ENCODE results near the gene DHX38.
A peak's percentile ranks its signal among the peaks of the same experiment; 100 is the strongest.

DHX38 gene

DNA sequence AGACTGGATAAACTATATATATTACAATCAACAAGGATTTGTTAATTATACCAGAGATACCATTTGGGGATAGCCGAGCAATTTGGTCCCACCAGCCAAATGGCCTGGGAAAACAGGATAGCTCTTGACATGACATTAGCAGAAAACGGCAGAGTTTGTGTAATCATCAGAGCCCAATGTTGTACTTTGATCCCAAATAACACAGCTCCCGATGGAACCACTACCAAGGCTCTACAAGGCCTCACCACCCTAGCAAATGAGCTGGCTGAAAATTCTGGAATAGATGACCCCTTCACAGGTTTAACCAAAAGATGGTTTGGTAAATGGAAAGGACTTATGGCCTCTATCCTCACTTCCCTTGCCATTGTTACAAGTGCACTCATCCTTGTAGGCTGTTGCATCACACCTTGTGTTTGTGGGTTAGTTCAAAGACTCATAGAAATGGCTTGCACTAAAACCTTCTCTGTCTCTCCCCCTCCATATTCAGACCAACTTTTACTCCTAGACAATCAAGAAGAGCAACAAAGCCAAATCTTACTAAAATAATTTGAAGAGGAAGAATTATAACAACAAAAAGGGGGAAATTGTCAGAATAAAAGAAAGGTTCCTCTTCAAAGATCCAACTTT is 9.8 kb upstream of the DHX38 start:
- no peaks in the 10 kb centered on the region for H3K9me3 ChIP-seq (ENCODE audit: low read depth, low read length)
- no peak overlapping the region for H3K27ac ChIP-seq
- no peak overlapping the region for H3K4me3 ChIP-seq
- peaks cover 18% of the 10 kb centered on the region; the same call in 1 of the 2 replicates for H3K36me3 ChIP-seq (ENCODE audit: insufficient read depth, low read length)
- no peak for TF ChIP-seq FOXP2 (optimal IDR thresholded peaks at IDR 0.05; ENCODE audit: control extremely low read depth, extremely low read length, insufficient read depth)
- no peak for TF ChIP-seq EZH2 (IDR thresholded peaks at IDR 0.05)
- TF ChIP-seq POLR2AphosphoS5 (IDR thresholded peaks at IDR 0.05; ENCODE audit: borderline replicate concordance, low read depth, low read length), result no peak
- H3K9ac ChIP-seq (ENCODE audit: insufficient read length), result no peak overlapping the region
- no peak for DNase-seq (ENCODE audit: low read depth, low spot score)

DNA sequence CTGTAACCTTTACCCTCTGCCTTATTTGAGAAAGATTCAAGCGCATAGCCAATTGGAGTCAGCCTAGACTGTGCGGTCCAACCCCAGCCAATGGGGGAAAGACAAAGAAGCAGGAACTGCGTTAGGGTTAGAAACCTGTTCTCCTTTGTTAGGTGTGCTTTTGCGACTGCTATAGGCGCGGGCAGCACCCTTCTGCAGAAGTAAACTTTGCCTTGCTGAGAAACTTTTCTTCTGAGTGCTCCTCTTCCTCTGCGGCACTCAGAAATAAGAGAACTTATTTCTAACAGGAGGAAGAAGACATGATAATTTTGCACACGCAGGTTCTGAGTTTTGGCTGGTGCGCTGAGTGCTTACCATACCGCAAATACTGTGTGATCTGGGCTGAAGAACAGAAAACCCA is 9.2 kb upstream of the DHX38 start:
- TF ChIP-seq POLR2AphosphoS5 (IDR thresholded peaks at IDR 0.05; ENCODE audit: borderline replicate concordance, low read depth, low read length) (no peak), FOXP2 (optimal IDR thresholded peaks at IDR 0.05; ENCODE audit: control extremely low read depth, extremely low read length, insufficient read depth) (no peak), EZH2 (IDR thresholded peaks at IDR 0.05) (no peak)
- H3K4me3 ChIP-seq, result no peak overlapping the region
- no peak overlapping the region for H3K27ac ChIP-seq
- no peak overlapping the region for H3K9ac ChIP-seq (ENCODE audit: insufficient read length)
- DNase-seq (ENCODE audit: low read depth, low spot score), result no peak
- peaks cover 19% of the 10 kb centered on the region; the same call in 1 of the 2 replicates for H3K36me3 ChIP-seq (ENCODE audit: insufficient read depth, low read length)
- no peaks in the 10 kb centered on the region for H3K9me3 ChIP-seq (ENCODE audit: low read depth, low read length)

DNA sequence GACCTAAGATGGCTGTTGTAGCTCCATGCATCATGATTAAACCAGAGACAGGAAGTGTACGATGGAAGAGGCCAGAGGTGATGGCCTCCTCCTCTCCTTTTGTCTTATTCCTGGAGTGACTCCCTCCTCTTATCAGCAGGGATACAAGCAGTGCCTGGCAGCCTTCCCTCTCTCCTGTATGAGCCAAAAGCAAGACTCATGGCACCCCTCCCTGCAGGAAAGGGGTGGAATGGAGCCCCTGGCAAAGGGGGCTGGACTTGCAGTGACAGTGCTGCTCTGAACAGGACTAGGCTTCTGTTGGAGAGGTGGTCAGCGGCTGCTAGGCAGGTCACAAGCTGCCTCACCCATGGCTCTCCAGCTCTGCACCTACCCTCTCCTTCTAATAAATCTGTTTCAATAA is 8.6 kb upstream of the DHX38 start:
- Histone ChIP-seq H3K4me3 (no peak overlapping the region), H3K9me3 (ENCODE audit: low read depth, low read length) (no peaks in the 10 kb centered on the region), H3K9ac (ENCODE audit: insufficient read length) (no peak overlapping the region), H3K27ac (no peak overlapping the region), H3K36me3 (ENCODE audit: insufficient read depth, low read length) (peaks cover 24% of the 10 kb centered on the region; the same call in 1 of the 2 replicates)
- TF ChIP-seq FOXP2 (optimal IDR thresholded peaks at IDR 0.05; ENCODE audit: control extremely low read depth, extremely low read length, insufficient read depth) (no peak), POLR2AphosphoS5 (IDR thresholded peaks at IDR 0.05; ENCODE audit: borderline replicate concordance, low read depth, low read length) (no peak)
- no peak for DNase-seq (ENCODE audit: low read depth, low spot score)

DNA sequence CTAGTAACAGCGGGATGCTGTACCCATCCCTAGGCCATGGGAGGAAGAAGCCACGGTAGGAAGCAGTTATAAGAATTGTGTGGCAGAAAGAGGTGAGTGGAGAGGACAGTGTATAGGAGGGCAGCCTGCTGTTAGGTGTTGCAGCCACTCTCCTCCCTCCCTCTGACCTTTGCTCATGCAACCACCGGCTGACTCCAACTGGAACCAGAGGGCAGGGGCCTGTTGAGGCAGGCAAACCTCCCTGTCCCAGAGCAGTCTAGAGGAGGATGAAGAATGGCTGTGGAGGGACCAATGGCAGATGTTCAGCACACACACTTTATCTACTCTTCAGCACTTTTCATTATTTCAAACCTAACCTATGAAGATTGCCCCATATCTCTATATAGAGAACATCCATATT is 2.4 kb upstream of the DHX38 start:
- Histone ChIP-seq H3K9me3 (ENCODE audit: low read depth, low read length) (no peaks in the 10 kb centered on the region), H3K4me3 (no peak overlapping the region), H3K9ac (ENCODE audit: insufficient read length) (no peak overlapping the region), H3K27ac (no peak overlapping the region), H3K36me3 (ENCODE audit: insufficient read depth, low read length) (peaks cover 12% of the 10 kb centered on the region; the same call in 1 of the 2 replicates)
- no peak for DNase-seq (ENCODE audit: low read depth, low spot score)
- TF ChIP-seq FOXP2 (optimal IDR thresholded peaks at IDR 0.05; ENCODE audit: control extremely low read depth, extremely low read length, insufficient read depth) (no peak), POLR2AphosphoS5 (IDR thresholded peaks at IDR 0.05; ENCODE audit: borderline replicate concordance, low read depth, low read length) (no peak), EZH2 (IDR thresholded peaks at IDR 0.05) (no peak)

DNA sequence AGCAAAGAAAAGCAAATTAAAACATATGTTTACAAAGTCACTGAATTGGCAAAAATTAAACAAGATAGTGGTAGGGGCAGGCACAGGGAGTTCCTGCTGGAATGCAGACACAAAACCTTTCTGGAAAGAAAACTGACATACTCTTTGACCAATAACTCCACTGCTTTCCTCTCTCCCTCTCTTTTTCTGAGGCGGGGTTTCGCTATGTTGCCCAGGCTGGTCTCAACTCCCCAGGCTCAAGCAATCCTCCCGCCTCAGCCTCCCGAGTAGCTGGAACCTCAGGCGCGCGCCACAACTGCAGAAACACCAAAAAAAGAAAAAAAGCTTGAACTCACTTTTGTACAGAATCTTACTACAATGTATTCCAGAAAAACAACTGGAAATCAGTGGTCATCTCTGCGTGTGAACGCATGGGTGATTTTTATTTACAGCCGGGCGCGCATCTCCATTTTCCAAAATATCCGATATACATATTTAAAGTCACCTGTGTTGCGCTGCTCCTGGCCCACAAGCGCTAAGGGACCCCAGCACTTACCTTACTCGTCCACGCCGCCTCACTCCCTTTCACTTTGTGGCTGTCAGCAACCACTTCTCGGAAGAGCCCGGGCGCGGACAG is 707 bp upstream of the DHX38 start:
- H3K4me3 ChIP-seq, result peak overlapping the region; percentile 89
- DNase-seq (ENCODE audit: low read depth, low spot score), result no peak
- no peak overlapping the region for H3K27ac ChIP-seq
- H3K36me3 ChIP-seq (ENCODE audit: insufficient read depth, low read length), result peaks cover 10% of the 10 kb centered on the region; the same call in 1 of the 2 replicates
- peak overlapping the region; percentile 85 for H3K9ac ChIP-seq (ENCODE audit: insufficient read length)
- no peaks in the 10 kb centered on the region for H3K9me3 ChIP-seq (ENCODE audit: low read depth, low read length)
- TF ChIP-seq EZH2 (IDR thresholded peaks at IDR 0.05) (no peak), POLR2AphosphoS5 (IDR thresholded peaks at IDR 0.05; ENCODE audit: borderline replicate concordance, low read depth, low read length) (no peak)

DNA sequence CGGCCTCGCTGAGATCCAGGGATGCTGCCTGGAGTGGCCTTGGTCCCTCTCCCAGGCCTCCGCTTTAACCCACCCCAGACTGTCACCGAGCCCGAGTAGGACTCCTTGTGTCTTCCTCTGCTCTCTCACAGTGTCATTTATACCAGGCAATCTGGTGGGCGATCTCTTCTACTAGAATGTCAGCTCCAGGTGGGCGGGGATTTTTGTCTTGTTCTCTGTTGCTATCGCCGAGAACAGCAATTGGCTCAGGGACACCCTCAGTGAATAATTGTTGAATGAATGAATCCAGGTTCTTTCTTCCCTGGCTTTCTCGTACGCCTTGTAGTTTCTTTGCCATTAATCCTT is 591 bp downstream of the DHX38 start:
- peaks cover 10% of the 10 kb centered on the region; the same call in 1 of the 2 replicates for H3K36me3 ChIP-seq (ENCODE audit: insufficient read depth, low read length)
- peak overlapping the region; percentile 90 for H3K9ac ChIP-seq (ENCODE audit: insufficient read length)
- no peak for TF ChIP-seq FOXP2 (optimal IDR thresholded peaks at IDR 0.05; ENCODE audit: control extremely low read depth, extremely low read length, insufficient read depth)
- no peaks in the 10 kb centered on the region for H3K9me3 ChIP-seq (ENCODE audit: low read depth, low read length)
- DNase-seq (ENCODE audit: low read depth, low spot score), result no peak
- no peak overlapping the region for H3K27ac ChIP-seq
- peak overlapping the region; percentile 89 for H3K4me3 ChIP-seq

DNA sequence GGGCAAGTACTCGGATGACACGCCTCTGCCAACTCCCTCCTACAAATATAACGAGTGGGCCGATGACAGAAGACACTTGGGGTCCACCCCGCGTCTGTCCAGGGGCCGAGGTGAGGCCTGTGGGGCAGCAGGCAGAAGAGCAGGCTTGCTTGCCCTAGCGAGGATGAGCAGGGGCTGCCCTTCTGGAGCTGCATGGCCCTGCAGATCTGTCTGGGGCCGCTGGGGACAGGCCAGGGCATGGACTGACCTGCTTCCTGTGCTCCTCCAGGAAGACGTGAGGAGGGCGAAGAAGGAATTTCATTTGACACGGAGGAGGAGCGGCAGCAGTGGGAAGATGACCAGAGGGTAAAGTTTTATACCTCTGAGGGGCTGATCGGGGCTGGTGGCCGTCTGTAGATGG is 5.3 kb downstream of the DHX38 start:
- no peak for DNase-seq (ENCODE audit: low read depth, low spot score)
- Histone ChIP-seq H3K9me3 (ENCODE audit: low read depth, low read length) (no peaks in the 10 kb centered on the region), H3K27ac (no peak overlapping the region), H3K9ac (ENCODE audit: insufficient read length) (no peak overlapping the region), H3K4me3 (no peak overlapping the region), H3K36me3 (ENCODE audit: insufficient read depth, low read length) (peaks cover 12% of the 10 kb centered on the region; the same call in 1 of the 2 replicates)
- TF ChIP-seq FOXP2 (optimal IDR thresholded peaks at IDR 0.05; ENCODE audit: control extremely low read depth, extremely low read length, insufficient read depth), result no peak
- TF ChIP-seq EZH2 (IDR thresholded peaks at IDR 0.05), result no peak
- no peak for TF ChIP-seq POLR2AphosphoS5 (IDR thresholded peaks at IDR 0.05; ENCODE audit: borderline replicate concordance, low read depth, low read length)

DNA sequence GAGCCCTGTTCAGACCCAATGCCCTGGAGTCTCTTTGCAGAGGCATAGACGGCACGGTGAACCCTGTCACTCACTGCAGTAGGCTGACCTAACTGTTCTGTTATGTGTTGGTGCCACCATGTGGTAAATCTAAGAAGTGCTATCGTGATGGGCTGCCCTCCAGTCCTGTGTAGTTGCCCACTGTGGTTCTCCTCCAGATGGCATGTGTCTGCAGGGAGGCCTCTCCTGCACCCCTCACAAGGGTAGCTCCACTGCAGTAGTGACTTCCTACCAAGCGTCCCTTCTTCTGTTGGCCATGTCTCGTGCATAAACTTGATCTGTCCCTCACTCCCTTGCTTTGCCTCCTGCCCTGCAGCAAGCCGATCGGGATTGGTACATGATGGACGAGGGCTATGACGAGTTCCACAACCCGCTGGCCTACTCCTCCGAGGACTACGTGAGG is 5.8 kb downstream of the DHX38 start:
- Histone ChIP-seq H3K9me3 (ENCODE audit: low read depth, low read length) (no peaks in the 10 kb centered on the region), H3K36me3 (ENCODE audit: insufficient read depth, low read length) (peaks cover 12% of the 10 kb centered on the region; the same call in 1 of the 2 replicates), H3K9ac (ENCODE audit: insufficient read length) (no peak overlapping the region), H3K27ac (no peak overlapping the region), H3K4me3 (no peak overlapping the region)
- DNase-seq (ENCODE audit: low read depth, low spot score), result no peak
- no peak for TF ChIP-seq FOXP2 (optimal IDR thresholded peaks at IDR 0.05; ENCODE audit: control extremely low read depth, extremely low read length, insufficient read depth)
- TF ChIP-seq EZH2 (IDR thresholded peaks at IDR 0.05), result no peak
- TF ChIP-seq POLR2AphosphoS5 (IDR thresholded peaks at IDR 0.05; ENCODE audit: borderline replicate concordance, low read depth, low read length), result no peak

DNA sequence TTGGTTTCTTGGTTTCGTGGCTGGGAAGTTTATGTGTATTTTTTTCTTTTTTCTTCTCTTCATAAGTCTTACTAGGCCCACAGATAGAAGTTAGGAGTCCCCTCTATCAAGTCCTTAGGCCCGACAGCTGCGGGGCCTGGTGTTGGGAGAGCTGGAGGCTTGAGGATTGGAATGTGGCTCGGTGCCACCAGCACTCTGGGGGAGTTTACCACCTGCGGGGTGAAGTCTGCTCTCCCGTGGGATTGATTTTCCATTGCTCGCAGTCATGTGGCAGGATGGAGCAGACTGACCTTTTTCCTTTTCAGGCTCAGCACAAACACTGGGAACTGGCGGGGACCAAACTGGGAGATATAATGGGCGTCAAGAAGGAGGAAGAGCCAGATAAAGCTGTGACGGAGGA is 7.5 kb downstream of the DHX38 start:
- no peaks in the 10 kb centered on the region for H3K9me3 ChIP-seq (ENCODE audit: low read depth, low read length)
- H3K9ac ChIP-seq (ENCODE audit: insufficient read length), result no peak overlapping the region
- TF ChIP-seq FOXP2 (optimal IDR thresholded peaks at IDR 0.05; ENCODE audit: control extremely low read depth, extremely low read length, insufficient read depth) (no peak), POLR2AphosphoS5 (IDR thresholded peaks at IDR 0.05; ENCODE audit: borderline replicate concordance, low read depth, low read length) (no peak), EZH2 (IDR thresholded peaks at IDR 0.05) (no peak)
- no peak overlapping the region for H3K27ac ChIP-seq
- no peak overlapping the region for H3K4me3 ChIP-seq
- no peak for DNase-seq (ENCODE audit: low read depth, low spot score)
- H3K36me3 ChIP-seq (ENCODE audit: insufficient read depth, low read length), result peaks cover 23% of the 10 kb centered on the region; the same call in 1 of the 2 replicates
